Effector memory CD4-positive, alpha-beta T cell (primary cell): ENCODE results near the gene C1QTNF12.

Source experiments
- DNase-seq, 3 donors: peaks; one replicate each; pipeline ENCODE4 v3.0.0-alpha.2; 2020
- H3K27ac ChIP-seq: 2 replicates; pipeline ENCODE4 v1.7.0; 2013; ENCODE audit warnings: mild to moderate bottlenecking, low read length, moderate library complexity; ENCODE audit not compliant: insufficient read depth, poor library complexity, severe bottlenecking
- H3K27me3 ChIP-seq: replicated peaks from 2 replicates; pipeline ENCODE4 v1.7.0; 2013; ENCODE audit warnings: mild to moderate bottlenecking, low read length; ENCODE audit not compliant: insufficient read depth, control insufficient read depth, poor library complexity, severe bottlenecking
- H3K36me3 ChIP-seq: 2 replicates; pipeline ENCODE4 v1.7.0; 2013; ENCODE audit warnings: mild to moderate bottlenecking, low read length, moderate library complexity; ENCODE audit not compliant: control insufficient read depth, insufficient read depth
- H3K4me1 ChIP-seq: 2 replicates; pipeline ENCODE4 v1.7.0; 2013; ENCODE audit warnings: low read length, mild to moderate bottlenecking; ENCODE audit not compliant: control insufficient read depth, insufficient read depth, poor library complexity, severe bottlenecking
- H3K4me3 ChIP-seq: 2 replicates; pipeline ENCODE4 v1.7.0; 2013; ENCODE audit warnings: low read length, low read depth, mild to moderate bottlenecking; ENCODE audit not compliant: insufficient read depth, poor library complexity, severe bottlenecking
- H3K9me3 ChIP-seq: 2 replicates; pipeline ENCODE4 v1.7.0; 2013; ENCODE audit warnings: mild to moderate bottlenecking, low read length, moderate library complexity; ENCODE audit not compliant: control insufficient read depth

The C1QTNF12 gene

DNA sequence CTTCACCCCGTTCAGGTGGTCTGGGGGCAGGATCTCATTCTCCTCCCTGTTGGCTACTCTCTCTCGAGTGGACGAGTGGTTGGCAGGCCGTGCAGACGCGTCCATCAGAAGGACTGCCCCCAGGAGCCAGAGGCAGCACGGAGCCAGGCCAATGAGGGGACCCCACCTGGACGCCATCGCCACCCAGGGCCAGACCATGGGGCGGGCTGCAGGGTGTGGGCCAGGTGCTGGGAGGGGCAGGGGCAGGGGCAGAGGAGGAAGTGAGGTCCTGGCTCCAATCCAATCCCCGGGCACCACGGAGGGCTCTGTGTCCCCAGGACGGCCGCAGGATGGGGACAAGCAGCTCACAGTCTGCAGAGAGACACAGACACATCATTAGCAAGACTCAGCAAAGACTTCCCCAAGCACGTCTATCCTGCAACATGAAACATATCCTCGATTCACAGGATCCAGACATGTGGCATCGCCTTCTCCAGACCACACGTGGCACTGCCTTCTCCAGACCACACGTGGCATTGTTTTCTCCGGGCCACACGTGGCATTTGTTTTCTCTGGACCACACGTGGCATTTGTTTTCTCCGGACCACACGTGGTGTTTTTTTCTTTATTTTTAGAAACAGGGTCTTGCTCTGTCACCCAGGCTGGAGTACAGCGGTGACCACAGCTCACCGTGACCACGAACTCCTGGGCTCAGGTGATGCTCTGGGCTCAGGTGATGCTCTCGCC, 17.8 kb downstream of the C1QTNF12 start:
- H3K4me3 ChIP-seq, result no peak overlapping the region
- no peaks in the 10 kb centered on the region for H3K27me3 ChIP-seq
- peaks cover 26% of the 10 kb centered on the region for H3K4me1 ChIP-seq
- peaks cover 48% of the 10 kb centered on the region for H3K36me3 ChIP-seq
- DNase-seq, result no peak
- H3K9me3 ChIP-seq, result no peaks in the 10 kb centered on the region
- no peak overlapping the region for H3K27ac ChIP-seq

DNA sequence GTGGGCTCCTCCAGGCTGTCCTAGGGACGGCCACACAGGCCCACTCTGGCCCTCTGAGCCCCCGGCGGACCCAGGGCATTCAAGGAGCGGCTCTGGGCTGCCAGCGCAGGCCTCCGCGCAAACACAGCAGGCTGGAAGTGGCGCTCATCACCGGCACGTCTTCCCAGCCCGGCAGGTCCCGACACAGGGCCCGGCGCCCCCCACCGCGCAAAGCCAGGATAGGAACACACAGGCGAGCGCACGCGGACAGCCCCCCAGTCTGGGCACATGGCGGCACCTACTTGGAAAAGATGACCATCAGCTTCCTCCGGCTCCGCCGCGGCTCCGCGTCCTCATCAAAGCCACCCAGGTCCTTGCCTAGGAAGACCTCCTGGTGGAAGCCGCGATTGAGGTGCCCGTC, 18.3 kb downstream of the C1QTNF12 start:
- H3K27me3 ChIP-seq, result no peaks in the 10 kb centered on the region
- H3K36me3 ChIP-seq, result peaks cover 50% of the 10 kb centered on the region
- peaks cover 22% of the 10 kb centered on the region for H3K4me1 ChIP-seq
- no peak for DNase-seq
- no peak overlapping the region for H3K27ac ChIP-seq
- H3K4me3 ChIP-seq, result no peak overlapping the region
- H3K9me3 ChIP-seq, result no peaks in the 10 kb centered on the region

DNA sequence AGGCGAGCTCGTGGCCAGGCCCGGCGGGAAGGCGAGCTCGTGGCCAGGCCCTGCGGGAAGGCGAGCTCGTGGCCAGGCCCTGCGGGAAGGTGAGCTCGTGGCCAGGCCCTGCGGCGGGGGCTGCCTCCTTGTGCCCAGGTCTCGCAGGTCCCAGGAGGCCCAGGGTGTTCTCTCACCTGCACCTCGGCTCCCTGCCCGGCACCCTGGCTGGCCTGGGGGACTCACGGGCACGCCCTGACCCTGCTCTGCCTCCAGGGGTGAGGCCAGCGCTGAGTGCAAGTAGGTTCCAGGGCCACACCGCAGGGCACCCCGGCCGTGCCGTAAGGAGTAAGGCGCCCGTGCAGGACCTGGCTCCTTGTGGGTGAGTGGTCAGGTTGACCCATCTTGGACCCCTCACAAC, 19.1 kb downstream of the C1QTNF12 start:
- H3K9me3 ChIP-seq, result no peaks in the 10 kb centered on the region
- no peak overlapping the region for H3K27ac ChIP-seq
- DNase-seq, result no peak
- peaks cover 58% of the 10 kb centered on the region for H3K36me3 ChIP-seq
- H3K4me3 ChIP-seq, result no peak overlapping the region
- H3K27me3 ChIP-seq, result no peaks in the 10 kb centered on the region
- H3K4me1 ChIP-seq, result peaks cover 17% of the 10 kb centered on the region

DNA sequence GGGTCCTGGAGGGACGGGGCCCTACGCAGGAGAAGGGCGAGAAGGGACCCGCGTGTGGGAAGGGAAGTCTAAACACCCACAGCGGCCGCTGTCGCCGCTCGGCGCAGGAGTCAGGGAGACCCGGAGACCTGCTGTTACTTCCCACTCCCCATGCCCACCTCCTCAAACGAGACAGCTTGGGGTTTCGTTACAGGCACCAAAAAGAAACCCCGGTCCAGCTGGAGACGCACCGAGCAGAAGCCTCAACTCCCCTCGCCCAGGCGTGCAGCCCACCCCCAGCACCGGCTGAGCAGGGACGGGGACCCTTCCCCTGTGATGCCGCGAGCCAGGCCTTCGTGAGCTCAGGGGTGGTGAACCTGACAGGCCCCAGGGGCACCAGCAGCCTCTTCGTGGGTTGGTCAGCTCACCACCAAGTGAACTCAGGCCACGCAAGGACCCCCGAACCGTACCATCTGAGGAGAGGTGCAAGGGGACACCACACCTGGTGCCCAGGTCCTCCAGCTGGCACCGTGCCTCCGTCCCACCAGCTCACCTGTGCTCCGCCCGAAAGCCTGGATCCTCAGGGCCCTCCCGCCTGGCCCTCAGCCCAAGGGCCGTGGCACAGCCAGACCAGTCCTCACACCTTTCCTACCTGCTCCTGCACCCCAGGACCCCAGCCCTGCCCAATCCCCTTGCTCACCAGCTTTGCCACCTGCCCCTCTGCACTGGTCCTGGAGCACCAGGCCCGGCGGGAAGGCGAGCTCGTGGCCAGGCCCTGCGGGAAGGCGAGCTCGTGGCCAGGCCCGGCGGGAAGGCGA, 19.8 kb downstream of the C1QTNF12 start:
- Histone ChIP-seq H3K36me3 (peaks cover 64% of the 10 kb centered on the region), H3K4me1 (peaks cover 17% of the 10 kb centered on the region)
- no peak for DNase-seq

DNA sequence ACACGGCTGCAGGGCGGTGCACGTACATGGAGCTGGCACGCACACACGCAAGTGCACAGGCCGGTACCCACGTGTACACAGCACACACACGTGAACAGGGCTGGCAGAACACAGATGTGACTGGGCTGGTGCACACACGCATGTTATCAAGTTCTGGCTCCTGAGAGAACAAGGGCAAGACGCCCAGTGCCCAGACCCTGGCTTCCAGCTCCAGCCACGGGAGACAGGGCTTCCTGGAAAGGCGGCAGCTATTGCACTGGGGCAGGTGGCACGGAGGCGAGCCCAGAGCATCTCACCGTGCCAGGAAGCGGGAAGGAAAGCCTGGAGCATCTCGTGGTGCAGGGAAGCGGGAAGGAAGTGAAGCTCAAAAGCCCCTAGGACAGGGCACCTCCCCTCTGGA, 20.6 kb downstream of the C1QTNF12 start:
- H3K4me3 ChIP-seq, result no peak overlapping the region
- no peak overlapping the region for H3K27ac ChIP-seq
- H3K27me3 ChIP-seq, result no peaks in the 10 kb centered on the region
- DNase-seq, result no peak
- H3K4me1 ChIP-seq, result peaks cover 17% of the 10 kb centered on the region
- peaks cover 72% of the 10 kb centered on the region for H3K36me3 ChIP-seq
- no peaks in the 10 kb centered on the region for H3K9me3 ChIP-seq

More for the DNA sequence above, 19.8 kb downstream of the C1QTNF12 start:
- Histone ChIP-seq H3K4me3 (no peak overlapping the region), H3K27me3 (no peaks in the 10 kb centered on the region), H3K27ac (no peak overlapping the region), H3K9me3 (no peaks in the 10 kb centered on the region)

DNA sequence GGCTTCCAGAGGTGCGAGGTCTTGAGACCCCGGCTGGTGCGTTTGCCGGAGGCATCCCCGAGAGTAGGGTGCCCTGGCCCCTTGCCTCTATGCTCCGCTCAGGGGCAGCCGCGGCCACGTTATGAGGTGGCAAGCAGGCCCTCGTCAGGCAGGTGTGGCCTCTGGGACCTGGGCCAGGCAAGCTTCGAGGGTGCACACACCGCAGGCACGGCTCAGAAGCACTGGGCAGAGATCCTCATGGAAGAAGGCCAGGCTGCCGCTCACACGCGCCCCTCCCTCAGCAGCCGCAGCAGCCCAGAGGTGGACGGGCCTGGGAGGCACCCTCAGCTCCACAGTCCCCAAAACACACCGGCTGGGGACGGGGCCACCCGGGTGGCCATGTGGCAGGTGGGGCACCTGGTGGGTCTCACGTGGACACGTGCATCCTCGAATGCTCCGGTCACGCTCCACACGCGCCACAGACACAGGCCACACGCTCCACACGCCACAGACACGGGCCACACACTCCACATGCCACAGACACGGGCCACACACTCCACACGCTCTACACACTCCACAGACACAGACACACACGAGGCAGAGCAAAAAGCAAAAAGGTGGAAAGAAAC, 21.2 kb downstream of the C1QTNF12 start:
- H3K36me3 ChIP-seq, result peaks cover 75% of the 10 kb centered on the region
- H3K4me3 ChIP-seq, result no peak overlapping the region
- no peaks in the 10 kb centered on the region for H3K9me3 ChIP-seq
- H3K27me3 ChIP-seq, result no peaks in the 10 kb centered on the region
- peaks cover 12% of the 10 kb centered on the region for H3K4me1 ChIP-seq
- no peak overlapping the region for H3K27ac ChIP-seq
- no peak for DNase-seq

DNA sequence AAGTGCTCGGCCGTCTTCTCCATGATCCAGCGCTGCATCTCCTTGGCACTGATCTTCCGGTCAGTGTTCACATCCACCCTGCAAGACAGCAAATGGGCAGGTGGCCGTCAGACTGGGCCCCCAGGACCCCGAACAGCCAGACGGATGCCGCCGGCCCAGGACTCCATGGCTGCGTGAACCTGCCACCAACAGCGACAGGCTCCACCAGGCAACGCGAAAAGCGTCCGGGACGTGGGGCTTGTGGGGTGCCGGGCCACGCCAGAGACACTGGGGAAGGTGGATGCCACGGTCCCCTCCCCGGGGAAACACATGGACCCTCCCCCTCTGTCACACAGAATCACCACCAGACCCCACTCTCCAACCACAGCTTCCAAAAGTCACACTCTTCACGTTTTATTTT, 22.6 kb downstream of the C1QTNF12 start:
- no peak for DNase-seq
- Histone ChIP-seq H3K27ac (no peak overlapping the region), H3K4me1 (peaks cover 13% of the 10 kb centered on the region), H3K4me3 (no peak overlapping the region), H3K27me3 (no peaks in the 10 kb centered on the region), H3K9me3 (no peaks in the 10 kb centered on the region), H3K36me3 (peaks cover 73% of the 10 kb centered on the region)

DNA sequence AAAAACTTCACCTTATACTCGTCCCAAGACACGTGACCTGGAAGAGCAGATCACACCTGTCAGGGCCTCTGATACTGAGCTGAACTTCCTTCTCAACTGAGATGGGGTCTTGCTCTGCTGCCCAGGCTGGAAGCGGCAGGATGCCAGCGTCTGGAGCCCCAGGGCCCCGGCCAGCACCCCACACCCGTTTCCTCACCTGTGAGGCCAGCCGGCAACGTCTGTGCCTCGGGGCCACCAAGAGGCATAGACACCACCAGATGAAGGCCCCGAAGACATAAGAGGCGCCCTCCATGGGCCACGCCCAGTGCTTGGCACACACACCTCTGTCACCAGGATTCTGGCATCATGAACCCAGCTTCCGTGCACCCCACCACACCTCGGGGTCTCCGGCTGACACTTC, 23.2 kb downstream of the C1QTNF12 start:
- Histone ChIP-seq H3K4me3 (no peak overlapping the region), H3K27ac (no peak overlapping the region), H3K9me3 (no peaks in the 10 kb centered on the region), H3K36me3 (peaks cover 68% of the 10 kb centered on the region), H3K4me1 (peaks cover 18% of the 10 kb centered on the region), H3K27me3 (no peaks in the 10 kb centered on the region)
- DNase-seq, result no peak

DNA sequence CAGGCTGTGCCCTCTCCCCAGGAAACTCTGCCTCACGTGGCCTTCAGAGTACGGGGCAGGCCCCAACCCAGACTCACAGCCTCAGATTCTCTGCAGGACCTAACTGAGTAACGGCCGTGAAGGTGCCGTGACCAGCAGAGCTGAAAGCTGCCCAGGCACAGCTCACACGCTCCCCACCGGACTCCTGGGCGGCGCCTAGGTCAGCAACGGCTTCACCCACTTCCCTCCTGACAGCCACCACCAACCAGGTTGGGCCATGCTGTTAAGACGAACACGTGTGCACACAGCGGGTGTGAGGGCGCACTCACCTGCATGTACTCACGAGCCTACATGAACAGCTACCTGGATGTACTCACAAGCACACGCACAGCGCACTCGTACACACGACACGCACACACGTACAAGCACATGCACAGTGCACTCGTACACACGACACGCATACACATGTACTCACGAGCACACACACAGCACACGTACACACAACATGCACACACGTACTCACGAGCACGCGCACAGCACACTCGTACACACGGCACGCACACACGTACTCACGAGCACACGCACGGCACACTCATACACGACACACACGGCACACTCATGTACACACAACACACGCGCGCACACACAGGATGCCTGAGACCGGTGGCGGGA, 23.8 kb downstream of the C1QTNF12 start:
- H3K36me3 ChIP-seq, result peaks cover 62% of the 10 kb centered on the region
- peaks cover 25% of the 10 kb centered on the region for H3K4me1 ChIP-seq
- no peaks in the 10 kb centered on the region for H3K27me3 ChIP-seq
- H3K27ac ChIP-seq, result no peak overlapping the region
- no peak overlapping the region for H3K4me3 ChIP-seq
- DNase-seq, result no peak
- no peaks in the 10 kb centered on the region for H3K9me3 ChIP-seq
